GM21786 (cell line): ENCODE measurements around the gene XPO6.

Experiments used
- ATAC-seq: cut with Tn5 transposase; IDR thresholded peaks from one replicate; pipeline ENCODE4 v1.9.1; 2021; ENCODE audit not compliant: unreplicated experiment

Gene XPO6

GRCh38 chr16:28184625-28185024 lies 27.1 kb downstream of the XPO6 start:
- no peak for ATAC-seq

- no peak for ATAC-seq
These were observed 27.8 kb downstream of the XPO6 start for GRCh38 chr16:28183930-28184329.

GRCh38 chr16:28183484-28183883 lies 28.3 kb downstream of the XPO6 start:
- ATAC-seq = no peak

- ATAC-seq = no peak
These were observed 29.0 kb downstream of the XPO6 start for GRCh38 chr16:28182801-28183200.

GRCh38 chr16:28182183-28182582 lies 29.6 kb downstream of the XPO6 start:
- no peak for ATAC-seq

- ATAC-seq = no peak
These were observed 30.2 kb downstream of the XPO6 start for GRCh38 chr16:28181515-28181914.

GRCh38 chr16:28180655-28181460 lies 30.9 kb downstream of the XPO6 start:
- ATAC-seq = no peak

- no peak for ATAC-seq
These were observed 32.4 kb downstream of the XPO6 start for GRCh38 chr16:28179354-28179753.

GRCh38 chr16:28175715-28176114 lies 36.0 kb downstream of the XPO6 start:
- no peak for ATAC-seq

- no peak for ATAC-seq
These were observed 39.4 kb downstream of the XPO6 start for GRCh38 chr16:28172336-28172735.

- no peak for ATAC-seq
These were observed 39.9 kb downstream of the XPO6 start for GRCh38 chr16:28171816-28172215.

- ATAC-seq = no peak
These were observed 42.7 kb downstream of the XPO6 start for GRCh38 chr16:28168991-28169554.

- no peak for ATAC-seq
These were observed 44.0 kb downstream of the XPO6 start for GRCh38 chr16:28167730-28168129.

- no peak for ATAC-seq
These were observed 44.5 kb downstream of the XPO6 start for GRCh38 chr16:28167221-28167620.

GRCh38 chr16:28166394-28167208 lies 45.2 kb downstream of the XPO6 start:
- ATAC-seq = no peak

GRCh38 chr16:28165598-28165997 lies 46.2 kb downstream of the XPO6 start:
- no peak for ATAC-seq

GRCh38 chr16:28164140-28164539 lies 47.6 kb downstream of the XPO6 start:
- ATAC-seq = no peak

GRCh38 chr16:28163699-28164098 lies 48.1 kb downstream of the XPO6 start:
- no peak for ATAC-seq

GRCh38 chr16:28162326-28162877 lies 49.4 kb downstream of the XPO6 start:
- no peak for ATAC-seq

GRCh38 chr16:28161626-28162025 lies 50.1 kb downstream of the XPO6 start:
- ATAC-seq = no peak

GRCh38 chr16:28158136-28158535 lies 53.6 kb downstream of the XPO6 start:
- no peak for ATAC-seq
